Muscle layer of duodenum (tissue), 2 donors: ENCODE data around the gene HS3ST5.
"Not testable (repeated sequence)": the region's sequence is repeated elsewhere in the genome, so short reads cannot be mapped to it uniquely, and the experiment has no call there.

Source experiments
- H3K27ac ChIP-seq: one replicate; pipeline ENCODE4 v1.7.0; 2013; ENCODE audit warnings: mild to moderate bottlenecking, low read length
- H3K27me3 ChIP-seq: one replicate; pipeline ENCODE4 v1.7.0; 2013; ENCODE audit warnings: low read depth, mild to moderate bottlenecking, control low read depth, low read length
- H3K36me3 ChIP-seq, 2 donors: one replicate each; pipeline ENCODE4 v1.7.0; 2013; ENCODE audit warnings: low read length in 2 of 2, control low read depth in 1 of 2, mild to moderate bottlenecking in 1 of 2; ENCODE audit not compliant: insufficient read depth in 2 of 2, control insufficient read depth in 1 of 2
- H3K4me1 ChIP-seq, 2 donors: one replicate each; pipeline ENCODE4 v1.7.0; 2013; ENCODE audit warnings: low read length in 2 of 2, mild to moderate bottlenecking in 2 of 2, control low read depth in 1 of 2, moderate library complexity in 1 of 2; ENCODE audit not compliant: insufficient read depth in 2 of 2, control insufficient read depth in 1 of 2
- H3K4me3 ChIP-seq, 2 donors: one replicate each; pipeline ENCODE4 v1.7.0; 2013; ENCODE audit warnings: low read length in 2 of 2, low read depth in 1 of 2, mild to moderate bottlenecking in 1 of 2
- H3K9me3 ChIP-seq, 2 donors: one replicate each; pipeline ENCODE4 v1.7.0; 2013; ENCODE audit warnings: low read length in 2 of 2, control low read depth in 1 of 2, mild to moderate bottlenecking in 1 of 2; ENCODE audit not compliant: control insufficient read depth in 1 of 2
- donor health status: healthy.

HS3ST5 gene

DNA sequence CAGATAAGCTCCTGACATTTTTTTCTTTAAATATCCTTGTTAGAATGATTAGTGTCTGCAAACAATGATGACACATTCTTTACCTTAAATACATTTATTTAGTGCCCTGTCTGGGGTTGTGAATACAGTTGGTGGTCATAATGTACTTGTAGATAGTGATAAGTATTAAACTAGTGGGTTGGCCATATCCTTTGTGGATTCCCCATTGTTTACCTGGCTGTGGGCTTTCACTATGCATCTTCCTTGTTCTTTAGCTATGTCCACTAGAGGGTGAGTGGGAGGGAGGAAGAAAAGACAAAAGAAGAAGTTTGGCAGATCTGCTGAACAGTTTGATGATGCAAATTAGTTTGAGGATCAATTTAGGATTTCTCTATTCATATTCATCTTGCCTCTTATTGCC lies 15.7 kb downstream of the HS3ST5 start:
- H3K36me3 ChIP-seq, result no peaks in the 10 kb centered on the region
- H3K4me1 ChIP-seq, result no peaks in the 10 kb centered on the region
- no peaks in the 10 kb centered on the region for H3K27me3 ChIP-seq
- H3K4me3 ChIP-seq, result no peak overlapping the region
- no peak overlapping the region for H3K27ac ChIP-seq
- H3K9me3 ChIP-seq, result no peaks in the 10 kb centered on the region

DNA sequence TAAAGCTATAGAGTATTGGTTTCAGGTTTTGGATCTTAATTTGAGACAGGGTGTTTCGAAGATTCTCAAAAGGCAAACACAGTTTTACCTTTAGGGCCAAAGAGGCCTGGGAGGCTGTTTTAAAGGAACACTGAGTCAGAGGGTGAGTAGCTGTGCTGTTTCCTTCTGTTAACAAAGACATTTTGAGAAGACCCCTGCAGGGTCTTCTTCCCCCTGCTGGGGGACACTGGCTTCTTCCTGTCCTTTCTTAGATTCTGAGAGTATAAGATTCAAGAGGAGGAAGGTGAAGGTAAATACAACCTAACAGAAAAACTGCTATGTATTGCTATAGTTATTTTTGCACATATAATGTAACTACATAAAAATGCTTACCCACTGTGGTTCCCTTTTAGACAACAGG lies 19.0 kb downstream of the HS3ST5 start:
- Histone ChIP-seq H3K27ac (no peak overlapping the region), H3K27me3 (no peaks in the 10 kb centered on the region), H3K4me3 (no peak overlapping the region), H3K4me1 (no peaks in the 10 kb centered on the region), H3K9me3 (no peaks in the 10 kb centered on the region), H3K36me3 (no peaks in the 10 kb centered on the region)

DNA sequence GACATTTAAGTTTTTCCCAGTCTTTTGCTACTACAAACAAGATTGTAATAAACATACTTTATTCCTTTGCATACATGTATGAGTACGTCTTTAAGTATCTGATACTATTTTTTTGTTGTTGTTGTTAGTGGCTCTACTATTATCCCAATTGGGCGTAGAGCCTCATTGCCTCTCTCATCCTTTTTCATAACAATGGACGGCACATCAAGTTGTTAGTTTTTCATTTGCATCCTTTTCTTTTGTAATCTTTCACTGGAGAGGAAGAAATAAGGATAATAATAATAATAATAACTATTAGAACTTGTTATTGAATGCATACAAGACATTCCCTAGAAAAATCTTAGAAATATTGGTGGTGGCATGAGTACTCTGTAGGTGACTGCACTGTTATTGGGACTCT lies 23.1 kb downstream of the HS3ST5 start:
- Histone ChIP-seq H3K27me3 (no peaks in the 10 kb centered on the region), H3K4me1 (no peaks in the 10 kb centered on the region), H3K27ac (no peak overlapping the region), H3K4me3 (no peak overlapping the region), H3K36me3 (no peaks in the 10 kb centered on the region), H3K9me3 (no peaks in the 10 kb centered on the region)

DNA sequence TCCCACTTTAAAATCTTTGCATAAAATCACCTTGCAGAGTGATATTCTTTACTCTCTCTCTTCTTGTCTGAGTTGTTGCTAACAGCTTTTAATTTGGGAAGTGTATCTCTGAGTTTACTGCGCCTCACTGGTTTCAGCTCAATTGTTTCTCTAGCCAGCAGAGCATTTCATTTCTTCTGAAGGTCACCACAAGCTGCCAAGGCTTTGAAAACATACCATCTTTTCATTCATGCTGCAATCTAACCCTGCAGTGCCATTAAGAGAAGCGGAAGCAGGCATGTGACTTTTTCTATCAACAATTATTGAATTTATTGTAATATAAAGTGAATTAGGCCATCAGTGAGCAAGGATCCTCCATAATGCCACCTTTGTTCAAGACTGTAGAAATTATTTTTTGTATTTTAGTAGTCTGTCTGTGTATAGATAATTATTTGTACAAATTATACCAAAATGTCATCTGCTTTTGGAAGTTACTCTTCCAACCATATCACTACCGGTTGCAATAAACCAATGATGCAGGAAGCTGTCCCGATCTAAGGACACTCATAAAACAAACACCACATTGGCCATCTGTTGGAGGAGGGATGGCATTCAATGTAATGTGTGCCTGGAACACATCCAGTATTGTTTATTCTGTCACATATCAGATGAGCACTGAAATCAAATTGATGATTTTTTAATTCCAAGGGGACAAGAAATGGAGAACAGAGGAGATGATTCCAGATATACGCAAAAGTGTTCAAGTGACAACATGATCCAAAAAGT lies 26.8 kb downstream of the HS3ST5 start:
- H3K4me1 ChIP-seq, result no peaks in the 10 kb centered on the region
- H3K27me3 ChIP-seq, result no peaks in the 10 kb centered on the region
- H3K36me3 ChIP-seq, result no peaks in the 10 kb centered on the region
- no peaks in the 10 kb centered on the region for H3K9me3 ChIP-seq
- no peak overlapping the region for H3K27ac ChIP-seq
- H3K4me3 ChIP-seq, result no peak overlapping the region

DNA sequence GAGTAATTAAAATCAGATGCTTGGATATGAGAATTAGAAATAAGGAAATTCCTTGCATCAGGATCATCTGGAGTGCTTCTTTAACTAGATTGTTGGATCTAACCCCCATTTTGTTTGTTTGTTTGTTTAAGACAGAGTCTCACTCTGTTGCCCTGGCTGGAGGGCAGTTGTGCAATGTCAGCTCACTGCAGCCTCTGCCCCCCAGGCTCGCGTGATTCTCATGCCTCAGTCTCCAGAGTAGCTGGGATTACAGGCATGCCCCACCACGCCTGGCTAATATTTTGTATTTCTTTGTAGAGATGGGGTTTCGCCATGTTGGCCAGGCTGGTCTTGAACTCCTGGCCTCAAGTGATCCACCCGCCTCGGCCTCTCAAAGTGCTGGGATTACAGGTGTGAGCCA lies 29.0 kb downstream of the HS3ST5 start:
- H3K36me3 ChIP-seq, H3K27me3 ChIP-seq, H3K4me3 ChIP-seq, H3K9me3 ChIP-seq, H3K4me1 ChIP-seq, H3K27ac ChIP-seq: not testable (repeated sequence)

DNA sequence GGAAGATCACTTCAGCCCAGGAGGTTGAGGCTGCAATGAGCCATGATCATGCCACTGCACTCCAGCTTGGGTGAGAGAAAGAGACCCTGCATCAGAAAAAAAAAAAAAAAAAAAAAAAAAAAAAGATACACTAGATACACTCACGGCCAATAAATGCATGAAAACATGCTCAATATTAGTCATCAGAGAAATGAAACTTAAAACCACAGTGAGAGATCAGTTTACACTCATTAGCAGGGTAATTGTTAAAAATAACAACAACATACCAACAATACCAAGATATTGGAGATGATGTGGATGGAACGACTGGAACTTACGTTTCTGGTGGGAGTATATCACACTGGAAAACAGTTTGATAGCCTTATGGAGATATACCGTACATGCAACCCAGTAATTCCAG lies 29.9 kb downstream of the HS3ST5 start:
- no peak overlapping the region for H3K27ac ChIP-seq
- no peaks in the 10 kb centered on the region for H3K27me3 ChIP-seq
- H3K36me3 ChIP-seq, result no peaks in the 10 kb centered on the region
- H3K9me3 ChIP-seq, result no peaks in the 10 kb centered on the region
- H3K4me1 ChIP-seq, result no peaks in the 10 kb centered on the region
- H3K4me3 ChIP-seq, result no peak overlapping the region

DNA sequence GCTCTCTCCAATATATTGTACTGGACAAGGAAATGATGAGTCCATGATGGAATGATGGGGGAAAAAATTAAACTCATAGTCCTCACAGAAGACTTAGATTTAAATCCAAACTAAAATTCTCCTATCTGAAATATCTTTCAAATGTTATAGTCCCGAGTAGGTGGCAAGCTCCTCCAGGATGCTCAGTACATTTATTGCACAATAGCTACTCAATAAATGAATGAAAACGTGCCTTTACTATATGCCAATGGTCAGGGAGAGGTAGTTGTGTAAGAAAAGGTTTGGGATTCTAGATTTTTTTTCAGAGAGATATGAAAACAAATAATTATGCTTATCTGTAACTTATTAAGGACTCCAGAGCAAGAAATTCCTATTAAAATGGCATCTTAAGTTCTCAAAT lies 32.8 kb downstream of the HS3ST5 start:
- H3K27me3 ChIP-seq, result no peaks in the 10 kb centered on the region
- H3K27ac ChIP-seq, result no peak overlapping the region
- no peaks in the 10 kb centered on the region for H3K36me3 ChIP-seq
- H3K4me3 ChIP-seq, result no peak overlapping the region
- no peaks in the 10 kb centered on the region for H3K4me1 ChIP-seq
- no peaks in the 10 kb centered on the region for H3K9me3 ChIP-seq

DNA sequence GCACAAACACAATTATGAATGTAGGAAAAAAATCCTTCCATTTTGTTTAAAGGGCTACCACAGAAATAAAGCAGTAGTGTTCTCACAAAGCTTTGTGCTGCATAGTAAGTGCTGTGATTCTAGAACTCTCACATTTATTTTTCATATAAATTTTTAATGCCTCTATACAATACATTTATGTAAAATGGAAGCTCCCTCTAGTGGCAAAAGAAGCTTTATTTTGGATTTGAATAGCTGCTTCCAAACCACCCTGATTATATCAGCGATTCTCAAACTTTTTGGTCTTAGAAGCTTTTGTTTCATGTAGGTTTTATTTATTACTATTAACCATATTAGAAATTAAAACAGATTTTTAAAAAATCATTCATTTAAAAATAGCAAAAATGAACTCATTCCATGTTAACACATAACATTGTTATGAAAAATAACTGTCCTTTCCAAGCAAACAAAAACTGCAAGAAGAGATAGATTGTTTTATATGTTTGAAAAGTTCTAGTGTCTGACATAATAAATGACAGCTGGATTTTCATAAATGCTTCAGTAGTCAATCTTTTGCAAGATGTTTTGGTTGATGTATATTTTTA lies 38.4 kb downstream of the HS3ST5 start:
- Histone ChIP-seq H3K4me1 (no peaks in the 10 kb centered on the region), H3K4me3 (no peak overlapping the region), H3K9me3 (no peaks in the 10 kb centered on the region), H3K27me3 (no peaks in the 10 kb centered on the region), H3K36me3 (no peaks in the 10 kb centered on the region), H3K27ac (no peak overlapping the region)

DNA sequence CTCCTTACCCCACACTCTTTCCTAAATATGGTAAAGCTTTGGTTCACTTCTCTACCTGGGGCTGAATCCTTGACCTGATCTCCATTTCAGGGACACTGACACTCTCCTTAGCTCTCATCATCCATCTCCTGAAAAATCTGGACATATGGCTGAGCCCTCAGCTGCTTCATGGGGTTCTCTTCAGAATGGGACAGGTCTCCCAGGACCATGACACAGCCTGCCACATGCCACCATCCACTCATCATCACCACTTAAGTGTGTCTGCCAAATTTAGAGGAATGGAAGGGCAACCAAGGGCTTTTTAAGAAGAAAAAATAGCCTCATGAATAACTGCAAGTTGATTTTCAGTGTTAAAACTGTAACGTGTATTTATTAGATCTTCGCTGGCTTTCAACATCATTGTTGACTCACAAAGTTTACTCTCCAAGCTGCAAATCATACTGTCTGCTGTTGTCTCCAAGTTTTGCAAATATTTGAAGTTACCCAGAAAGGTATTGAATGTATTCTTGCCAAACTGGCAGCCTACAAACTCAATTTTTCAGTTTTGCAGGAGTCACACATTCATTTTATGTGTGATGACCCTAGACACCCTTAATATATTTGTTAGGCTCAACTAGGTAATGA lies 41.1 kb downstream of the HS3ST5 start:
- H3K4me1 ChIP-seq, result no peaks in the 10 kb centered on the region
- no peak overlapping the region for H3K27ac ChIP-seq
- no peaks in the 10 kb centered on the region for H3K36me3 ChIP-seq
- H3K9me3 ChIP-seq, result no peaks in the 10 kb centered on the region
- H3K4me3 ChIP-seq, result no peak overlapping the region
- H3K27me3 ChIP-seq, result no peaks in the 10 kb centered on the region

DNA sequence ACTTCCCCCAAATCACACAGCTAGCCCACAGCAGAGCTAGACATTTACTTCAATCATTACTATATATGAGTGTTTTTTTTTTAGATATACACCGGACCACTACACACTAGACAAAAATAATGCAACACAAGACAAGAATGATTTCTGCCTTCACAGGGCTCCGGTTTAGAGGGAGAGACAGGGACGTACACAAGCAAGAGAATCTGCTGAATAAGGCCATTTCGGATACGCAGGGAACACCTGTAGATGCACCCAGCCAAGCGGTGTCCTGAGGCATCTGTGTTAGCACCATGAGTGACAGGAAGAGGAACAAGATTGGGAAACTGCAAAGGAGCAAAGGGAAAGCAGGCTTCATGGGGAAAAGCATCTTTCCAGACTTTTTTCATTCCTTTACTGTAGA lies 45.7 kb downstream of the HS3ST5 start:
- H3K4me3 ChIP-seq, result no peak overlapping the region
- H3K4me1 ChIP-seq, result no peaks in the 10 kb centered on the region
- no peaks in the 10 kb centered on the region for H3K9me3 ChIP-seq
- H3K27ac ChIP-seq, result no peak overlapping the region
- H3K36me3 ChIP-seq, result no peaks in the 10 kb centered on the region
- no peaks in the 10 kb centered on the region for H3K27me3 ChIP-seq

DNA sequence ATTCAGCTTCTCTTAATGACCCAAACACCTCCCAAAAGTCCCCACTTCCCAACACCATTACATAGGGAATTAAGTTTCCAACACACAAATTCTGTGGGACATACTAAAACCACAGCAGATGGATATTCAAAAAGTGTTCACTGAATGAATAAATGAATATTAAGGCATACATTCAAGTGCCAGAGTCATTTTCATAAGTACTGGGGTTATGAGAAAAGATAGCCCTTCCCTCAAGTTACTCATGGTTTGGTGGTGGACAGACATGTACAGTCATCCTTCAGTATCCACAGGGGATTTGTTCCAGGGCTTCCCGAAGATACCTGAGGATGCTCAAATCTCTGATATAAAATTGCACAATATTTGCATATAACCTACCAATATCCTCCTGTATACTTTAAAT lies 50.4 kb downstream of the HS3ST5 start:
- no peaks in the 10 kb centered on the region for H3K4me1 ChIP-seq

More for the DNA sequence above, 50.4 kb downstream of the HS3ST5 start:
- no peak overlapping the region for H3K4me3 ChIP-seq
- H3K36me3 ChIP-seq, result no peaks in the 10 kb centered on the region
- no peaks in the 10 kb centered on the region for H3K27me3 ChIP-seq
- no peaks in the 10 kb centered on the region for H3K9me3 ChIP-seq
- H3K27ac ChIP-seq, result no peak overlapping the region
